ENCODE data around the gene PDGFD.

- TF ChIP-seq, protein P1, sequence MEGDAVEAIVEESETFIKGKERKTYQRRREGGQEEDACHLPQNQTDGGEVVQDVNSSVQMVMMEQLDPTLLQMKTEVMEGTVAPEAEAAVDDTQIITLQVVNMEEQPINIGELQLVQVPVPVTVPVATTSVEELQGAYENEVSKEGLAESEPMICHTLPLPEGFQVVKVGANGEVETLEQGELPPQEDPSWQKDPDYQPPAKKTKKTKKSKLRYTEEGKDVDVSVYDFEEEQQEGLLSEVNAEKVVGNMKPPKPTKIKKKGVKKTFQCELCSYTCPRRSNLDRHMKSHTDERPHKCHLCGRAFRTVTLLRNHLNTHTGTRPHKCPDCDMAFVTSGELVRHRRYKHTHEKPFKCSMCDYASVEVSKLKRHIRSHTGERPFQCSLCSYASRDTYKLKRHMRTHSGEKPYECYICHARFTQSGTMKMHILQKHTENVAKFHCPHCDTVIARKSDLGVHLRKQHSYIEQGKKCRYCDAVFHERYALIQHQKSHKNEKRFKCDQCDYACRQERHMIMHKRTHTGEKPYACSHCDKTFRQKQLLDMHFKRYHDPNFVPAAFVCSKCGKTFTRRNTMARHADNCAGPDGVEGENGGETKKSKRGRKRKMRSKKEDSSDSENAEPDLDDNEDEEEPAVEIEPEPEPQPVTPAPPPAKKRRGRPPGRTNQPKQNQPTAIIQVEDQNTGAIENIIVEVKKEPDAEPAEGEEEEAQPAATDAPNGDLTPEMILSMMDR (IDR thresholded peaks at IDR 0.05), result no peak
- no peak for TF ChIP-seq POLR2A (IDR thresholded peaks at IDR 0.05)
- no peak for TF ChIP-seq EP300 (IDR thresholded peaks at IDR 0.05)
These were observed 160.5 kb downstream of the PDGFD start for GRCh38 chr11:104003491-104003890.

Data from ovary (tissue), 3 donors.